Karpas-422 (cell line): ENCODE measurements around the gene VWF. TPM values are rescaled to one million over a fixed set of nuclear protein-coding genes. Genes with fewer than 3 reads are reported as not detected.

Source experiments
- DNase-seq: peaks from one replicate; pipeline ENCODE4 v3.0.0-alpha.2; 2015
- H2AFZ ChIP-seq: fragments of 200-600 bp; sonication (generic); 2 replicates; pipeline ENCODE4 v1.6.1; 2014; ENCODE audit warnings: antibody characterized with exemption, low read length, mixed read lengths
- H3K27ac ChIP-seq: fragments of 200-600 bp; sonication (generic); 2 replicates; pipeline ENCODE4 v1.5.1; 2014; ENCODE audit warnings: mild to moderate bottlenecking, low read length, moderate library complexity
- H3K27me3 ChIP-seq: fragments of 200-600 bp; sonication (generic); 2 replicates; pipeline ENCODE4 v1.6.1; 2014; ENCODE audit warnings: low read length, mixed read lengths
- H3K36me3 ChIP-seq: fragments of 200-600 bp; sonication (generic); 2 replicates; pipeline ENCODE4 v1.6.1; 2014; ENCODE audit warnings: low read length, mixed read lengths; ENCODE audit not compliant: insufficient read depth
- H3K4me1 ChIP-seq: fragments of 200-600 bp; sonication (generic); 2 replicates; pipeline ENCODE4 v1.6.1; 2014; ENCODE audit warnings: mild to moderate bottlenecking, low read length, mixed read lengths
- H3K4me2 ChIP-seq: fragments of 200-600 bp; sonication (generic); 2 replicates; pipeline ENCODE4 v1.6.1; 2014; ENCODE audit warnings: low read length, low read depth, mild to moderate bottlenecking; ENCODE audit not compliant: poor library complexity, severe bottlenecking
- H3K4me3 ChIP-seq: fragments of 200-600 bp; sonication (generic); 2 replicates; pipeline ENCODE4 v1.5.1; 2014; ENCODE audit warnings: mild to moderate bottlenecking, antibody characterized with exemption, low read length, mixed read lengths
- H3K79me2 ChIP-seq: fragments of 200-600 bp; sonication (generic); 2 replicates; pipeline ENCODE4 v1.6.1; 2014; ENCODE audit warnings: mild to moderate bottlenecking, low read length, mixed read lengths
- H3K9ac ChIP-seq: fragments of 200-600 bp; sonication (generic); 2 replicates; pipeline ENCODE4 v1.6.0; 2014; ENCODE audit warnings: low read length
- H3K9me2 ChIP-seq: fragments of 200-600 bp; sonication (generic), shearing (Covaris generic); replicated peaks from 2 replicates; pipeline ENCODE4 v1.6.0; 2014; ENCODE audit warnings: mild to moderate bottlenecking, low read length, moderate library complexity; ENCODE audit not compliant: insufficient read depth
- H3K9me3 ChIP-seq: fragments of 300-700, 200-600 bp; sonication (generic); 2 replicates; pipeline ENCODE4 v1.6.1; 2014; ENCODE audit warnings: low read length, mixed read lengths
- H4K20me1 ChIP-seq: fragments of 200-600 bp; sonication (generic); 2 replicates; pipeline ENCODE4 v1.6.1; 2014; ENCODE audit warnings: mild to moderate bottlenecking, antibody characterized with exemption, low read length, low read depth; ENCODE audit not compliant: insufficient read depth
- total RNA-seq: library from RNA; depleted of rRNA; stranded (reverse); fragments of >200 nt; shearing (Covaris generic); gene quantifications from 2 replicates; pipeline ENCODE4 v1.2.3, GENCODE V29; 2014; ENCODE audit warnings: low replicate concordance

The VWF gene
- total RNA-seq, 1 experiment from 2014 or later, result not detected

- H2AFZ ChIP-seq, result no peak overlapping the region
- H3K4me2 ChIP-seq, result no peak overlapping the region
- no peak overlapping the region for H3K27ac ChIP-seq
Measured at GRCh38 chr12:5988659-5989116, 135.8 kb downstream of the VWF start.

GRCh38 chr12:5988088-5988487 is 136.4 kb downstream of the VWF start:
- Histone ChIP-seq H2AFZ (no peak overlapping the region), H3K27ac (no peak overlapping the region), H3K27me3 (no peaks in the 10 kb centered on the region), H4K20me1 (no peaks in the 10 kb centered on the region), H3K9me2 (no peaks in the 10 kb centered on the region), H3K9me3 (no peaks in the 10 kb centered on the region), H3K4me2 (no peak overlapping the region), H3K79me2 (no peaks in the 10 kb centered on the region), H3K36me3 (no peaks in the 10 kb centered on the region), H3K9ac (no peak overlapping the region), H3K4me3 (no peak overlapping the region), H3K4me1 (peaks cover 6% of the 10 kb centered on the region)
- no peak for DNase-seq

More at GRCh38 chr12:5988659-5989116, 135.8 kb downstream of the VWF start:
- peaks cover 6% of the 10 kb centered on the region for H3K4me1 ChIP-seq
- H3K4me3 ChIP-seq, result no peak overlapping the region
- DNase-seq, result peak; percentile 88
- H3K79me2 ChIP-seq, result no peaks in the 10 kb centered on the region
- H3K36me3 ChIP-seq, result no peaks in the 10 kb centered on the region
- no peaks in the 10 kb centered on the region for H3K9me3 ChIP-seq
- H3K9ac ChIP-seq, result no peak overlapping the region
- no peaks in the 10 kb centered on the region for H3K9me2 ChIP-seq
- no peaks in the 10 kb centered on the region for H4K20me1 ChIP-seq
- no peaks in the 10 kb centered on the region for H3K27me3 ChIP-seq

GRCh38 chr12:5987573-5987972 is 136.9 kb downstream of the VWF start:
- H3K9ac ChIP-seq, result no peak overlapping the region
- H3K4me2 ChIP-seq, result no peak overlapping the region
- no peaks in the 10 kb centered on the region for H3K9me2 ChIP-seq
- no peak overlapping the region for H2AFZ ChIP-seq
- no peaks in the 10 kb centered on the region for H3K9me3 ChIP-seq
- peaks cover 6% of the 10 kb centered on the region for H3K4me1 ChIP-seq
- no peaks in the 10 kb centered on the region for H3K79me2 ChIP-seq
- no peaks in the 10 kb centered on the region for H3K36me3 ChIP-seq
- DNase-seq, result no peak
- H3K27ac ChIP-seq, result no peak overlapping the region
- H3K27me3 ChIP-seq, result no peaks in the 10 kb centered on the region
- no peak overlapping the region for H3K4me3 ChIP-seq
- no peaks in the 10 kb centered on the region for H4K20me1 ChIP-seq

- H3K36me3 ChIP-seq, result no peaks in the 10 kb centered on the region
- H3K4me3 ChIP-seq, result no peak overlapping the region
- no peaks in the 10 kb centered on the region for H4K20me1 ChIP-seq
- no peak overlapping the region for H3K27ac ChIP-seq
- peaks cover 6% of the 10 kb centered on the region for H3K4me1 ChIP-seq
- H3K79me2 ChIP-seq, result no peaks in the 10 kb centered on the region
- no peak overlapping the region for H3K9ac ChIP-seq
- H2AFZ ChIP-seq, result no peak overlapping the region
- H3K9me2 ChIP-seq, result no peaks in the 10 kb centered on the region
- DNase-seq, result no peak
- H3K4me2 ChIP-seq, result no peak overlapping the region
- no peaks in the 10 kb centered on the region for H3K27me3 ChIP-seq
- H3K9me3 ChIP-seq, result no peaks in the 10 kb centered on the region
Measured at GRCh38 chr12:5985471-5985870, 139.0 kb downstream of the VWF start.

- no peak overlapping the region for H3K9ac ChIP-seq
- no peaks in the 10 kb centered on the region for H3K27me3 ChIP-seq
- peaks cover 6% of the 10 kb centered on the region for H3K4me1 ChIP-seq
- H3K9me2 ChIP-seq, result no peaks in the 10 kb centered on the region
- no peak for DNase-seq
- H2AFZ ChIP-seq, result no peak overlapping the region
- no peaks in the 10 kb centered on the region for H3K79me2 ChIP-seq
- H3K4me3 ChIP-seq, result no peak overlapping the region
- H3K27ac ChIP-seq, result no peak overlapping the region
- no peaks in the 10 kb centered on the region for H3K36me3 ChIP-seq
- H3K9me3 ChIP-seq, result no peaks in the 10 kb centered on the region
- no peak overlapping the region for H3K4me2 ChIP-seq
- no peaks in the 10 kb centered on the region for H4K20me1 ChIP-seq
Measured at GRCh38 chr12:5984873-5985272, 139.6 kb downstream of the VWF start.

GRCh38 chr12:5982106-5982505 is 142.4 kb downstream of the VWF start:
- Histone ChIP-seq H3K4me3 (no peak overlapping the region), H3K4me2 (no peak overlapping the region), H3K27me3 (no peaks in the 10 kb centered on the region)

GRCh38 chr12:5977556-5977955 is 146.9 kb downstream of the VWF start:
- DNase-seq, result no peak
- Histone ChIP-seq H3K4me1 (no peaks in the 10 kb centered on the region), H3K9ac (no peak overlapping the region), H3K4me3 (no peak overlapping the region), H3K79me2 (no peaks in the 10 kb centered on the region), H4K20me1 (no peaks in the 10 kb centered on the region), H2AFZ (no peak overlapping the region), H3K36me3 (no peaks in the 10 kb centered on the region), H3K27ac (no peak overlapping the region), H3K27me3 (no peaks in the 10 kb centered on the region), H3K9me2 (no peaks in the 10 kb centered on the region), H3K9me3 (no peaks in the 10 kb centered on the region), H3K4me2 (no peak overlapping the region)

More at GRCh38 chr12:5982106-5982505, 142.4 kb downstream of the VWF start:
- Histone ChIP-seq H4K20me1 (no peaks in the 10 kb centered on the region), H3K9ac (no peak overlapping the region), H3K36me3 (no peaks in the 10 kb centered on the region), H3K4me1 (no peaks in the 10 kb centered on the region), H3K79me2 (no peaks in the 10 kb centered on the region), H3K27ac (no peak overlapping the region), H3K9me2 (no peaks in the 10 kb centered on the region), H2AFZ (no peak overlapping the region), H3K9me3 (no peaks in the 10 kb centered on the region)
- DNase-seq, result no peak

GRCh38 chr12:5976711-5977110 is 147.8 kb downstream of the VWF start:
- H3K9me3 ChIP-seq, result no peaks in the 10 kb centered on the region
- no peaks in the 10 kb centered on the region for H3K79me2 ChIP-seq
- no peaks in the 10 kb centered on the region for H3K4me1 ChIP-seq
- DNase-seq, result no peak
- no peak overlapping the region for H2AFZ ChIP-seq
- H3K36me3 ChIP-seq, result no peaks in the 10 kb centered on the region
- no peaks in the 10 kb centered on the region for H3K9me2 ChIP-seq
- H3K4me2 ChIP-seq, result no peak overlapping the region
- H4K20me1 ChIP-seq, result no peaks in the 10 kb centered on the region
- no peak overlapping the region for H3K9ac ChIP-seq
- no peaks in the 10 kb centered on the region for H3K27me3 ChIP-seq
- H3K4me3 ChIP-seq, result no peak overlapping the region
- no peak overlapping the region for H3K27ac ChIP-seq

- Histone ChIP-seq H3K9ac (no peak overlapping the region), H3K9me3 (no peaks in the 10 kb centered on the region), H4K20me1 (no peaks in the 10 kb centered on the region), H2AFZ (no peak overlapping the region), H3K36me3 (no peaks in the 10 kb centered on the region), H3K27me3 (no peaks in the 10 kb centered on the region), H3K27ac (no peak overlapping the region), H3K4me2 (no peak overlapping the region), H3K9me2 (no peaks in the 10 kb centered on the region), H3K4me3 (no peak overlapping the region), H3K4me1 (no peaks in the 10 kb centered on the region), H3K79me2 (no peaks in the 10 kb centered on the region)
- DNase-seq, result no peak
Measured at GRCh38 chr12:5976196-5976595, 148.3 kb downstream of the VWF start.
